Tibial nerve (tissue), 3 donors: ENCODE data around the gene RCVRN.

Experiments
- POLR2A ChIP-seq, 2 donors: fragments of 450-650 bp; IDR thresholded peaks; one replicate each; pipeline ENCODE4 v1.6.1; 2017; ENCODE audit warnings: antibody characterized with exemption in 2 of 2, mild to moderate bottlenecking in 2 of 2, moderate library complexity in 2 of 2
- TF ChIP-seq, protein P1 (sequence below), 5 experiments: fragments of 200-600 bp in 3 of 5; fragments of 450-650 bp in 2 of 5; sonication (generic) in 3 of 5; IDR thresholded peaks; one replicate each; pipeline ENCODE4 v1.5.1; 2016 to 2019; ENCODE audit warnings: antibody characterized with exemption in 5 of 5, mild to moderate bottlenecking in 3 of 5, moderate library complexity in 2 of 5

GRCh38 chr17:9951803-9952202 is 46.7 kb upstream of the RCVRN start:
- TF ChIP-seq, protein P1, sequence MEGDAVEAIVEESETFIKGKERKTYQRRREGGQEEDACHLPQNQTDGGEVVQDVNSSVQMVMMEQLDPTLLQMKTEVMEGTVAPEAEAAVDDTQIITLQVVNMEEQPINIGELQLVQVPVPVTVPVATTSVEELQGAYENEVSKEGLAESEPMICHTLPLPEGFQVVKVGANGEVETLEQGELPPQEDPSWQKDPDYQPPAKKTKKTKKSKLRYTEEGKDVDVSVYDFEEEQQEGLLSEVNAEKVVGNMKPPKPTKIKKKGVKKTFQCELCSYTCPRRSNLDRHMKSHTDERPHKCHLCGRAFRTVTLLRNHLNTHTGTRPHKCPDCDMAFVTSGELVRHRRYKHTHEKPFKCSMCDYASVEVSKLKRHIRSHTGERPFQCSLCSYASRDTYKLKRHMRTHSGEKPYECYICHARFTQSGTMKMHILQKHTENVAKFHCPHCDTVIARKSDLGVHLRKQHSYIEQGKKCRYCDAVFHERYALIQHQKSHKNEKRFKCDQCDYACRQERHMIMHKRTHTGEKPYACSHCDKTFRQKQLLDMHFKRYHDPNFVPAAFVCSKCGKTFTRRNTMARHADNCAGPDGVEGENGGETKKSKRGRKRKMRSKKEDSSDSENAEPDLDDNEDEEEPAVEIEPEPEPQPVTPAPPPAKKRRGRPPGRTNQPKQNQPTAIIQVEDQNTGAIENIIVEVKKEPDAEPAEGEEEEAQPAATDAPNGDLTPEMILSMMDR (IDR thresholded peaks at IDR 0.05), result no peak
- TF ChIP-seq POLR2A (IDR thresholded peaks at IDR 0.05), result no peak
